Activated CD8-positive, alpha-beta T cell treated with anti-CD3 and anti-CD28 coated beads, Interleukin-2, amount 10 ng/mL, durations not matched to agents 7 days and 5 days (primary cell): Measurements from ENCODE around the gene GFM1. TPM values are rescaled to one million over a fixed set of nuclear protein-coding genes. Genes with fewer than 3 reads are reported as not detected.

Experiments
- ATAC-seq: fragments of 150-1000 bp; cut with Tn5 transposase; one replicate; pipeline ENCODE4 v1.10.0; 2021; ENCODE audit warnings: moderate library complexity
- CTCF ChIA-PET: fragments of 350-600 bp; sonication (Branson Sonifier 250); formaldehyde crosslinking; loops from one replicate; lab custom pipeline; 2021; ENCODE audit warnings: antibody characterized with exemption; lab: Charles Lee
- POLR2A ChIA-PET: fragments of 350-600 bp; sonication (Branson Sonifier 250); formaldehyde crosslinking; loops from one replicate; lab custom pipeline; 2021; ENCODE audit warnings: antibody characterized with exemption; lab: Charles Lee
- DNase-seq: peaks from one replicate; pipeline ENCODE4 v3.0.0-alpha.2; 2020
- H3K27ac Mint-ChIP-seq: one replicate; pipeline ENCODE4 v1.8.0; 2021; ENCODE audit warnings: mild to moderate bottlenecking, mixed read lengths
- H3K27me3 Mint-ChIP-seq: one replicate; pipeline ENCODE4 v1.8.0; 2021; ENCODE audit warnings: low read depth, mixed read lengths
- H3K36me3 Mint-ChIP-seq: one replicate; pipeline ENCODE4 v1.8.0; 2021; ENCODE audit warnings: low read depth, mixed read lengths
- H3K4me1 Mint-ChIP-seq: one replicate; pipeline ENCODE4 v1.8.0; 2021; ENCODE audit warnings: low read depth, mixed read lengths
- H3K4me3 Mint-ChIP-seq: one replicate; pipeline ENCODE4 v1.8.0; 2021; ENCODE audit warnings: mild to moderate bottlenecking, mixed read lengths
- H3K9me3 Mint-ChIP-seq: one replicate; pipeline ENCODE4 v1.8.0; 2022; ENCODE audit warnings: mixed read lengths; ENCODE audit not compliant: insufficient read depth
- total RNA-seq, 2 experiments: library from RNA; stranded (reverse); gene quantifications; one replicate each; pipeline ENCODE4 v1.2.3, GENCODE V29; 2021

GFM1 gene
- total RNA-seq, 2 experiments from 2014 or later, result 40.4 to 45.0 TPM

GRCh38 chr3:158738653-158739052, 94.3 kb downstream of the GFM1 start:
- ChIA-PET CTCF (interaction anchor here (1.5 kb wide), 1 partner anchor 11 kb away, joined by 5 read pairs; no protein-coding TSS in a partner anchor), POLR2A (no interaction called here)
- peaks cover 15% of the 10 kb centered on the region for H3K4me1 Mint-ChIP-seq
- DNase-seq (no peak), ATAC-seq (no peak)
- H3K27me3 Mint-ChIP-seq, result no peaks in the 10 kb centered on the region
- no peak overlapping the region for H3K4me3 Mint-ChIP-seq
- no peaks in the 10 kb centered on the region for H3K9me3 Mint-ChIP-seq
- H3K27ac Mint-ChIP-seq, result no peak overlapping the region
- H3K36me3 Mint-ChIP-seq, result no peaks in the 10 kb centered on the region

- no peak for DNase-seq
- no peak for ATAC-seq
- Mint-ChIP-seq H3K27me3 (no peaks in the 10 kb centered on the region), H3K36me3 (no peaks in the 10 kb centered on the region), H3K4me3 (no peak overlapping the region), H3K9me3 (no peaks in the 10 kb centered on the region), H3K4me1 (peaks cover 15% of the 10 kb centered on the region), H3K27ac (no peak overlapping the region)
- ChIA-PET POLR2A (no interaction called here), CTCF (interaction anchor here (4.4 kb wide), 1 partner anchor 12 kb away, joined by 23 read pairs; no protein-coding TSS in a partner anchor)
Observed at GRCh38 chr3:158739078-158739477, 94.8 kb downstream of the GFM1 start.

- Mint-ChIP-seq H3K9me3 (no peaks in the 10 kb centered on the region), H3K36me3 (no peaks in the 10 kb centered on the region), H3K27ac (no peak overlapping the region), H3K27me3 (no peaks in the 10 kb centered on the region), H3K4me1 (peaks cover 15% of the 10 kb centered on the region), H3K4me3 (no peak overlapping the region)
- ATAC-seq, result no peak
- ChIA-PET CTCF (interaction anchor here (4.4 kb wide), 1 partner anchor 12 kb away, joined by 23 read pairs; no protein-coding TSS in a partner anchor), POLR2A (no interaction called here)
- DNase-seq, result no peak
Observed at GRCh38 chr3:158739661-158740060, 95.3 kb downstream of the GFM1 start.

Other genes with a start within 250 kb of the GFM1 start
- gene MLF1, start 73.3 kb upstream of the GFM1 start, total RNA-seq, result under 1 TPM; 0.39 to 0.53 TPM
- 1 to 10 TPM; 8.7 to 9.4 TPM for gene LXN, start 28.1 kb downstream of the GFM1 start, total RNA-seq
- not detected for gene RARRES1, start 87.9 kb downstream of the GFM1 start, total RNA-seq
- 10 to 100 TPM; 22.2 to 24.1 TPM for gene MFSD1, start 157.5 kb downstream of the GFM1 start, total RNA-seq